SU-DHL-6 (cell line): ENCODE data around the gene KRTDAP.

Experiments used
- H2AFZ ChIP-seq: fragments of 200-600 bp; sonication (generic); 2 replicates; pipeline ENCODE4 v1.6.1; 2014; ENCODE audit warnings: low read depth, mild to moderate bottlenecking, moderate library complexity, mixed read lengths, antibody characterized with exemption, low read length; ENCODE audit not compliant: severe bottlenecking
- H3F3A ChIP-seq: fragments of 200-600 bp; shearing (Covaris generic); 2 replicates; pipeline ENCODE4 v1.6.0; 2016; ENCODE audit warnings: antibody characterized with exemption, mild to moderate bottlenecking; ENCODE audit not compliant: insufficient read depth
- H3K27ac ChIP-seq: fragments of 200-600 bp; sonication (generic); 2 replicates; pipeline ENCODE4 v1.5.1; 2016; ENCODE audit warnings: low read depth, mild to moderate bottlenecking, low read length, moderate library complexity, mixed read lengths
- H3K27me3 ChIP-seq: fragments of 200-600 bp; sonication (generic), shearing (Covaris generic); 2 replicates; pipeline ENCODE4 v1.6.0; 2014; ENCODE audit warnings: mild to moderate bottlenecking, low read length
- H3K36me3 ChIP-seq: fragments of 200-600 bp; sonication (generic); 2 replicates; pipeline ENCODE4 v1.6.1; 2014; ENCODE audit warnings: mild to moderate bottlenecking, low read length, mixed read lengths
- H3K4me2 ChIP-seq: fragments of 300-600, 200-600 bp; shearing (Covaris generic), sonication (generic); 2 replicates; pipeline ENCODE4 v1.6.0; 2014; ENCODE audit warnings: low read length, low read depth, mild to moderate bottlenecking; ENCODE audit not compliant: poor library complexity, severe bottlenecking
- H3K4me3 ChIP-seq: fragments of 200-600 bp; sonication (generic); 2 replicates; pipeline ENCODE4 v1.5.1; 2014; ENCODE audit warnings: antibody characterized with exemption, low read length, mild to moderate bottlenecking, mixed read lengths; ENCODE audit not compliant: insufficient read depth, poor library complexity, severe bottlenecking
- H3K79me2 ChIP-seq: fragments of 200-600 bp; sonication (generic); 2 replicates; pipeline ENCODE4 v1.6.1; 2014; ENCODE audit warnings: mild to moderate bottlenecking, low read length, moderate library complexity; ENCODE audit not compliant: insufficient read depth
- H3K9ac ChIP-seq: fragments of 200-600 bp; sonication (generic); 2 replicates; pipeline ENCODE4 v1.7.0; 2014; ENCODE audit warnings: mild to moderate bottlenecking, low read length
- H3K9me2 ChIP-seq: fragments of 200-600 bp; sonication (generic); replicated peaks from 2 replicates; pipeline ENCODE4 v1.6.1; 2014; ENCODE audit warnings: low read length; ENCODE audit not compliant: insufficient read depth
- H3K9me3 ChIP-seq: fragments of 200-600 bp; sonication (generic); 2 replicates; pipeline ENCODE4 v1.6.1; 2014; ENCODE audit warnings: low read length, mixed read lengths; ENCODE audit not compliant: insufficient read depth
- H4K20me1 ChIP-seq: fragments of 200-600 bp; sonication (generic); 2 replicates; pipeline ENCODE4 v1.6.1; 2014; ENCODE audit warnings: low read depth, mild to moderate bottlenecking, antibody characterized with exemption, low read length, moderate library complexity, mixed read lengths
- CTCF ChIP-seq: fragments of 200-600 bp; sonication (generic); IDR thresholded peaks from one replicate; pipeline ENCODE4 v1.5.1; 2017; ENCODE audit warnings: antibody characterized with exemption, mild to moderate bottlenecking, low read length, moderate library complexity; ENCODE audit not compliant: insufficient read depth, poor library complexity, severe bottlenecking
- EZH2phosphoT487 ChIP-seq: fragments of 200-600 bp; sonication (generic), shearing (Covaris generic); conservative IDR thresholded peaks from 2 replicates; pipeline ENCODE4 v1.6.1; 2018; ENCODE audit warnings: mild to moderate bottlenecking, antibody characterized with exemption, low read length, moderate library complexity, mixed read lengths

The KRTDAP gene

GRCh38 chr19:35517342-35517741 is 27.1 kb upstream of the KRTDAP start:
- Histone ChIP-seq H3K4me3 (no peak overlapping the region), H3K9ac (no peak overlapping the region), H3K36me3 (no peaks in the 10 kb centered on the region), H3K9me3 (no peaks in the 10 kb centered on the region), H4K20me1 (no peaks in the 10 kb centered on the region), H2AFZ (no peak overlapping the region), H3K27me3 (no peaks in the 10 kb centered on the region), H3K79me2 (no peaks in the 10 kb centered on the region), H3F3A (no peaks in the 10 kb centered on the region), H3K27ac (no peak overlapping the region), H3K4me2 (no peak overlapping the region), H3K9me2 (no peaks in the 10 kb centered on the region)
- no peak for TF ChIP-seq CTCF
- TF ChIP-seq EZH2phosphoT487: no peak

- Histone ChIP-seq H3K4me2 (no peak overlapping the region), H3K9me2 (no peaks in the 10 kb centered on the region), H3K9ac (no peak overlapping the region), H4K20me1 (no peaks in the 10 kb centered on the region), H3K4me3 (no peak overlapping the region), H3K36me3 (no peaks in the 10 kb centered on the region), H3K27ac (no peak overlapping the region), H2AFZ (no peak overlapping the region), H3K79me2 (no peaks in the 10 kb centered on the region), H3F3A (no peaks in the 10 kb centered on the region), H3K27me3 (no peaks in the 10 kb centered on the region), H3K9me3 (no peaks in the 10 kb centered on the region)
- no peak for TF ChIP-seq EZH2phosphoT487
- TF ChIP-seq CTCF: no peak
These were observed 26.0 kb upstream of the KRTDAP start for GRCh38 chr19:35516310-35516709.

- no peaks in the 10 kb centered on the region for H3K27me3 ChIP-seq
- no peak for TF ChIP-seq EZH2phosphoT487
- H3K79me2 ChIP-seq: no peaks in the 10 kb centered on the region
- no peak overlapping the region for H3K9ac ChIP-seq
- H3K9me2 ChIP-seq: no peaks in the 10 kb centered on the region
- no peaks in the 10 kb centered on the region for H3K36me3 ChIP-seq
- H3K4me3 ChIP-seq: no peak overlapping the region
- no peaks in the 10 kb centered on the region for H3K9me3 ChIP-seq
- H2AFZ ChIP-seq: no peak overlapping the region
- H3F3A ChIP-seq: no peaks in the 10 kb centered on the region
- H3K27ac ChIP-seq: no peak overlapping the region
- H4K20me1 ChIP-seq: no peaks in the 10 kb centered on the region
- no peak overlapping the region for H3K4me2 ChIP-seq
These were observed 24.1 kb upstream of the KRTDAP start for GRCh38 chr19:35514282-35514809.

GRCh38 chr19:35513628-35514281 is 23.5 kb upstream of the KRTDAP start, which contains the start of gene DMKN:
Gene DMKN (minus strand): TSS chr19:35513649. CDS start chr19:35513475, 174 bp downstream.
- no peak within 1 kb of the TSS for H3K9ac ChIP-seq
- H3K4me3 ChIP-seq: no peak within 1 kb of the TSS

More at GRCh38 chr19:35513628-35514281, 23.5 kb upstream of the KRTDAP start, which contains the start of gene DMKN:
- Histone ChIP-seq H4K20me1 (no peaks in the 10 kb centered on the region), H3K27ac (no peak within 1 kb of the TSS), H3F3A (no peaks in the 10 kb centered on the region), H3K27me3 (no peaks in the 10 kb centered on the region), H3K4me2 (no peak within 1 kb of the TSS), H3K79me2 (no peaks in the 10 kb centered on the region), H2AFZ (no peak within 1 kb of the TSS), H3K36me3 (no peaks in the 10 kb centered on the region), H3K9me3 (no peaks in the 10 kb centered on the region), H3K9me2 (no peaks in the 10 kb centered on the region)
- TF ChIP-seq EZH2phosphoT487 (no peak), CTCF (no peak)
